Endothelial cell of umbilical vein (primary cell): Measurements from ENCODE around the gene TMEM233.

ENCODE experiments used
- CTCF ChIP-seq, 2 donors: IDR thresholded peaks; 1 replicate in 1 of 2; 2 replicates in 1 of 2; pipeline ENCODE4 v1.5.1; 2011; ENCODE audit warnings: low read length in 2 of 2, mild to moderate bottlenecking in 2 of 2, moderate library complexity in 2 of 2, control low read depth in 1 of 2, inconsistent platforms in 1 of 2, low read depth in 1 of 2; ENCODE audit not compliant: insufficient read depth in 1 of 2; ENCODE audit errors: extremely low read depth in 1 of 2
- EZH2 ChIP-seq: IDR thresholded peaks from 2 replicates; pipeline ENCODE4 v1.6.1; 2012; ENCODE audit warnings: borderline replicate concordance, low read depth, mild to moderate bottlenecking, moderate library complexity, low read length, inconsistent platforms; ENCODE audit not compliant: severe bottlenecking
- MYC ChIP-seq: IDR thresholded peaks from one replicate; pipeline ENCODE4 v1.6.1; 2011; ENCODE audit warnings: mild to moderate bottlenecking, low read depth, low read length
- POLR2A ChIP-seq: IDR thresholded peaks from 2 replicates; pipeline ENCODE4 v1.6.1; 2012; ENCODE audit warnings: low read depth, mild to moderate bottlenecking, control low read depth, low read length

GRCh38 chr12:119664642-119665041, 71.1 kb downstream of the TMEM233 start:
- TF ChIP-seq CTCF (IDR thresholded peaks at IDR 0.05; ENCODE audit: extremely low read depth in 1 of 2, insufficient read depth in 1 of 2, low read depth in 1 of 2, low read length in 2 of 2): no peak
- no peak for TF ChIP-seq POLR2A
- TF ChIP-seq MYC: no peak
- TF ChIP-seq EZH2: no peak
